Anterior cingulate cortex (tissue), 58 donors: ENCODE measurements around the gene TIMP4.

Source experiments
- DNase-seq, 58 donors: peaks; one replicate each; lab custom pipeline; 2025; lab: John Stamatoyannopoulos, UW

The TIMP4 gene

DNA sequence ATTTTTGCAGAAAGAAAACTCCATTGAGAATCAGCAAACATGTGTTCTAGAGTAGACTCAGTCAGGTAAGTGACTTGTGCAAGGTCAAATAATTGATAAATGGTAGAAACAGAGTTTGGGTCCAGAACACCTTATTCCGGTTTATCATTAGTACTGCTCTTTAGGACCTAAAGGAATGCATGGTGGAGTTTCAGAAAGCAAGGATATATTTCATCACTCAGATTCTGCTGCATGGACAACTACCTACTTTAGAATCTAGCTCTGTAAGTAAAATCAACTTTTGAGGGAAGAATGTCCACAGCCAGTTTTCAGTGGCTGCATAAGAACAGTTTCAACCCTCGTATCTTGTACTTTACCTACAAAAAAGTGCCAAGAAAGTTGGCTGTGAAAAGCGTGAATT is 43.6 kb downstream of the TIMP4 start:
- DNase-seq: no peak

- no peak for DNase-seq
Measured at GRCh38 chr3:12114251-12114650, 44.5 kb downstream of the TIMP4 start.

DNA sequence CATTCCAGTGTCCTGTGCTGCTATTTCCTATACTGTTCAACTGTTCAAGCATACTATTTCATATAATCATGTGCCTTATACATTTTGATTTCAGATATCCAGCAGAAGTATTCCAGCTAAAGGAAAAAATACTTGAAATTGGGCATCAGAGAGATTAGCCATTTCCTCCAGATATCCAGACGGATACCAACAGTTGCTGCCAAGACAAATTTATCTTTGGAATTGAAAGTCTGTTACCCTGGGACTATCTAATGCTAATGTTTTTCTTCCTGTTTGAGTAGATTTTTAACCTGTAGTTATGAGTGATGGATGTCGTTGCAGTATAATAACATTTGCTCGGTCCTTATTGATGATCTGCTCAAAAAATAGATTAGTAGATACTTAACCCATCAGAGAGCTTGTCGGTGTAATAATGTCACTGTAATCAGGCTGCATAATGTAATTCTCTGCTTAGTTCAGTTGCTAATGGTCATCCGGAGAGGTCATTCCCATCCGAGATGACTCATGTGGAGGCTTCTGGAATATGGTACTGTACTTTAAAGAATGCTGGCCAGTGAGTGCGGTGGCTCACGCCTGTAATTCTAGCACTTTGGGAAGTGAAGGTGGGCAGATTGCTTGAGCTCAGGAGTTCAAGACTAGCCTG is 51.5 kb downstream of the TIMP4 start:
- no peak for DNase-seq
